ENCODE results near the gene EN1.

DNA sequence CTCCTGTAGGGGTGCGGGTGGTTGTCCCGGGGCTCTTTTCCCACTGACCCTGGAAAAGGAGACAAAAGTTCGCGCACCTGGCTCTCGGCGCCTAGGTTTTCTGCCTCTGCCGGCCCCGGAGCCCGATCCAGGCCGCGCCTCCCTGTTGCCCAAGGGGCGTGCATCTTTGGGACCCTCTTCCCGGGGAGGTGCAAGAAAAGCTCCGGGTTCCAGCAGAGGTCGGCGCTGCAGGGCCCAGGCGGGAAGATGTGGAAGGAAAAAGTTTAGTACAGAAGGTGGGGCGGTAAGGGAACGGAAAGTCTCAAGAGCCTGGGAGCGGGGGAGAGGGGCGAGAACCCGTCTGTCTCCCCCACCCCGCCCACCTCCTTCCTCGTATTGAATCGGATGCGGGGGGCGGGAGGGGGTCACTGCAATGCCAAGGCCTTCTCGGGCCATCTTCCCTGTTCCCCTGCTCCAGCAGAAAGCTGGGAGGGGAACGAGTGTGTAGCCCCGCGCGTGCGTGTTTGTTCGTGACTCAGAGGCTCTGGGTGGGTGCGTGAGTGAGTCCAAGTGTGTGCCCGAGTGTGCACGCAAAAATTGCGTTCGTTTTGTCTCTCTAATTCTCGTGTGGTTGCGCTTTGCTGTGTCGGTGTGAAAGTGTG, 6.3 kb upstream of the EN1 start:
- TF ChIP-seq, protein P1, sequence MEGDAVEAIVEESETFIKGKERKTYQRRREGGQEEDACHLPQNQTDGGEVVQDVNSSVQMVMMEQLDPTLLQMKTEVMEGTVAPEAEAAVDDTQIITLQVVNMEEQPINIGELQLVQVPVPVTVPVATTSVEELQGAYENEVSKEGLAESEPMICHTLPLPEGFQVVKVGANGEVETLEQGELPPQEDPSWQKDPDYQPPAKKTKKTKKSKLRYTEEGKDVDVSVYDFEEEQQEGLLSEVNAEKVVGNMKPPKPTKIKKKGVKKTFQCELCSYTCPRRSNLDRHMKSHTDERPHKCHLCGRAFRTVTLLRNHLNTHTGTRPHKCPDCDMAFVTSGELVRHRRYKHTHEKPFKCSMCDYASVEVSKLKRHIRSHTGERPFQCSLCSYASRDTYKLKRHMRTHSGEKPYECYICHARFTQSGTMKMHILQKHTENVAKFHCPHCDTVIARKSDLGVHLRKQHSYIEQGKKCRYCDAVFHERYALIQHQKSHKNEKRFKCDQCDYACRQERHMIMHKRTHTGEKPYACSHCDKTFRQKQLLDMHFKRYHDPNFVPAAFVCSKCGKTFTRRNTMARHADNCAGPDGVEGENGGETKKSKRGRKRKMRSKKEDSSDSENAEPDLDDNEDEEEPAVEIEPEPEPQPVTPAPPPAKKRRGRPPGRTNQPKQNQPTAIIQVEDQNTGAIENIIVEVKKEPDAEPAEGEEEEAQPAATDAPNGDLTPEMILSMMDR (conservative IDR thresholded peaks at IDR 0.05; ENCODE audit: low read length), result no peak
- no peak for TF ChIP-seq EZH2phosphoT487 (IDR thresholded peaks at IDR 0.05; ENCODE audit: borderline replicate concordance)

All from Loucy (cell line).